GM19324 (cell line): ENCODE data around the gene TEX2.
"Not testable (repeated sequence)": the region's sequence is repeated elsewhere in the genome, so short reads cannot be mapped to it uniquely, and the experiment has no call there.

Experiments
- ATAC-seq: cut with Tn5 transposase; IDR thresholded peaks from one replicate; pipeline ENCODE4 v1.9.1; 2021; ENCODE audit warnings: mild to moderate bottlenecking, moderate library complexity; ENCODE audit not compliant: unreplicated experiment, low FRiP score

Gene TEX2

GRCh38 chr17:64187093-64187895 is 75.8 kb downstream of the TEX2 start:
- ATAC-seq = no peak

- ATAC-seq = no peak
Observed at GRCh38 chr17:64186171-64187092, 76.6 kb downstream of the TEX2 start.

GRCh38 chr17:64185557-64185956 is 77.5 kb downstream of the TEX2 start:
- ATAC-seq = not testable (repeated sequence)

GRCh38 chr17:64185101-64185500 is 78.0 kb downstream of the TEX2 start:
- no peak for ATAC-seq

GRCh38 chr17:64183815-64184214 is 79.2 kb downstream of the TEX2 start:
- ATAC-seq = no peak

GRCh38 chr17:64182325-64183012 is 80.6 kb downstream of the TEX2 start:
- ATAC-seq = no peak

GRCh38 chr17:64180089-64181073 is 82.7 kb downstream of the TEX2 start:
- no peak for ATAC-seq

GRCh38 chr17:64179024-64179423 is 84.0 kb downstream of the TEX2 start:
- ATAC-seq = not testable (repeated sequence)

GRCh38 chr17:64178011-64178825 is 84.8 kb downstream of the TEX2 start:
- ATAC-seq = no peak

GRCh38 chr17:64177311-64178010 is 85.6 kb downstream of the TEX2 start:
- ATAC-seq = no peak

GRCh38 chr17:64176556-64176955 is 86.5 kb downstream of the TEX2 start:
- no peak for ATAC-seq

GRCh38 chr17:64174686-64175456 is 88.2 kb downstream of the TEX2 start:
- ATAC-seq = no peak

GRCh38 chr17:64173646-64174045 is 89.4 kb downstream of the TEX2 start:
- no peak for ATAC-seq

GRCh38 chr17:64172510-64172909 is 90.5 kb downstream of the TEX2 start:
- ATAC-seq = no peak

GRCh38 chr17:64171041-64171440 is 92.0 kb downstream of the TEX2 start:
- no peak for ATAC-seq

- no peak for ATAC-seq
Observed at GRCh38 chr17:64170286-64170685, 92.8 kb downstream of the TEX2 start.

- ATAC-seq = not testable (repeated sequence)
Observed at GRCh38 chr17:64167666-64168065, 95.4 kb downstream of the TEX2 start.

GRCh38 chr17:64166876-64167275 is 96.2 kb downstream of the TEX2 start:
- no peak for ATAC-seq
